WTC11 (cell line): ENCODE data around the gene GSTK1. TPM values are rescaled to one million over a fixed set of nuclear protein-coding genes. Genes with fewer than 3 reads are reported as not detected.

Experiments
- ATAC-seq: fragments of 200-7000 bp; cut with Tn5 transposase; 2 replicates; pipeline ENCODE4 v1.10.0; 2021; ENCODE audit warnings: mild to moderate bottlenecking, moderate library complexity
- CTCF ChIA-PET: fragments of 300-600 bp; sonication (Branson Sonifier 250); formaldehyde crosslinking; loops from one replicate; lab custom pipeline; 2021; ENCODE audit warnings: antibody characterized with exemption; lab: Charles Lee
- POLR2A ChIA-PET: fragments of 350-600 bp; sonication (Branson Sonifier 250); formaldehyde crosslinking; loops from one replicate; lab custom pipeline; 2021; ENCODE audit warnings: antibody characterized with exemption; lab: Charles Lee
- DNase-seq: peaks from one replicate; pipeline ENCODE4 v3.0.0; 2021; ENCODE audit warnings: low spot score
- H3K27ac Mint-ChIP-seq: 2 replicates; pipeline ENCODE4 v1.8.0; 2021; ENCODE audit warnings: mixed read lengths
- H3K27me3 Mint-ChIP-seq: 2 replicates; pipeline ENCODE4 v1.8.0; 2021; ENCODE audit warnings: low read depth, mild to moderate bottlenecking, moderate library complexity, mixed read lengths
- H3K36me3 Mint-ChIP-seq: 2 replicates; pipeline ENCODE4 v1.8.0; 2021; ENCODE audit warnings: mixed read lengths
- H3K4me1 Mint-ChIP-seq: 2 replicates; pipeline ENCODE4 v1.8.0; 2022; ENCODE audit warnings: mixed read lengths
- H3K4me3 Mint-ChIP-seq: 2 replicates; pipeline ENCODE4 v1.8.0; 2021; ENCODE audit warnings: mild to moderate bottlenecking, moderate library complexity, mixed read lengths
- H3K9me3 Mint-ChIP-seq: 2 replicates; pipeline ENCODE4 v1.8.0; 2021; ENCODE audit warnings: mixed read lengths
- ATF6 ChIP-seq: sonication (generic); formaldehyde crosslinking; IDR thresholded peaks from 2 replicates; pipeline ENCODE4 v1.8.1; 2023; ENCODE audit warnings: mild to moderate bottlenecking, missing genetic modification reagents
- CREB1 ChIP-seq: sonication (generic); formaldehyde crosslinking; IDR thresholded peaks from 2 replicates; pipeline ENCODE4 v1.8.0; 2023; ENCODE audit warnings: mild to moderate bottlenecking, missing genetic modification reagents
- ERG ChIP-seq: fragments of 250-450 bp; sonication (Bioruptor Pico); IDR thresholded peaks from 2 replicates; pipeline ENCODE4 v1.8.0; 2021; ENCODE audit warnings: mild to moderate bottlenecking
- FOXJ3 ChIP-seq: sonication (generic); formaldehyde crosslinking; IDR thresholded peaks from 2 replicates; pipeline ENCODE4 v1.9.0; 2021; ENCODE audit warnings: missing genetic modification reagents, mild to moderate bottlenecking, borderline replicate concordance
- FOXP1 ChIP-seq: sonication (generic); formaldehyde crosslinking; IDR thresholded peaks from 2 replicates; pipeline ENCODE4 v1.8.0; 2022; ENCODE audit warnings: missing genetic modification reagents, mild to moderate bottlenecking, moderate library complexity, borderline replicate concordance
- FOXP4 ChIP-seq: sonication (generic); formaldehyde crosslinking; IDR thresholded peaks from 2 replicates; pipeline ENCODE4 v1.8.0; 2022; ENCODE audit warnings: mild to moderate bottlenecking, missing genetic modification reagents
- GABPB1 ChIP-seq: sonication (generic); formaldehyde crosslinking; IDR thresholded peaks from 2 replicates; pipeline ENCODE4 v1.8.1; 2023; ENCODE audit warnings: mild to moderate bottlenecking, missing genetic modification reagents
- HMGA2 ChIP-seq: fragments of 250-450 bp; sonication (Bioruptor Pico); IDR thresholded peaks from 2 replicates; pipeline ENCODE4 v1.4.0; 2021; ENCODE audit warnings: mild to moderate bottlenecking, moderate library complexity
- MYBL2 ChIP-seq: sonication (generic); formaldehyde crosslinking; IDR thresholded peaks from 2 replicates; pipeline ENCODE4 v1.8.1; 2023; ENCODE audit warnings: mild to moderate bottlenecking, moderate library complexity, missing genetic modification reagents
- NR1H2 ChIP-seq: sonication (generic); formaldehyde crosslinking; IDR thresholded peaks from 2 replicates; pipeline ENCODE4 v1.9.0; 2021; ENCODE audit warnings: mild to moderate bottlenecking, moderate library complexity, missing genetic modification reagents
- PRDM15 ChIP-seq: sonication (generic); formaldehyde crosslinking; IDR thresholded peaks from 2 replicates; pipeline ENCODE4 v1.8.0; 2022; ENCODE audit warnings: missing genetic modification reagents
- PREB ChIP-seq: sonication (generic); formaldehyde crosslinking; IDR thresholded peaks from 2 replicates; pipeline ENCODE4 v1.8.1; 2022; ENCODE audit warnings: mild to moderate bottlenecking, missing genetic modification reagents, moderate library complexity, borderline replicate concordance
- PRRX2 ChIP-seq: fragments of 250-450 bp; sonication (Bioruptor Pico); IDR thresholded peaks from 2 replicates; pipeline ENCODE4 v1.8.0; 2021; ENCODE audit warnings: mild to moderate bottlenecking
- RORB ChIP-seq: fragments of 250-450 bp; sonication (Bioruptor Pico); IDR thresholded peaks from 2 replicates; pipeline ENCODE4 v1.9.0; 2021; ENCODE audit warnings: mild to moderate bottlenecking
- TP53 ChIP-seq: sonication (generic); formaldehyde crosslinking; IDR thresholded peaks from 2 replicates; pipeline ENCODE4 v1.8.1; 2023; ENCODE audit warnings: mild to moderate bottlenecking, missing genetic modification reagents
- ZNF232 ChIP-seq: sonication (generic); formaldehyde crosslinking; IDR thresholded peaks from 2 replicates; pipeline ENCODE4 v1.8.0; 2022; ENCODE audit warnings: mild to moderate bottlenecking, missing genetic modification reagents
- ZNF396 ChIP-seq: fragments of 250-450 bp; sonication (Bioruptor Pico); IDR thresholded peaks from 2 replicates; pipeline ENCODE4 v1.8.0; 2021; ENCODE audit warnings: mild to moderate bottlenecking, moderate library complexity, borderline replicate concordance
- ZNF532 ChIP-seq: fragments of 250-450 bp; sonication (Bioruptor Pico); IDR thresholded peaks from 2 replicates; pipeline ENCODE4 v1.9.0; 2021; ENCODE audit warnings: mild to moderate bottlenecking, borderline replicate concordance
- total RNA-seq: library from RNA; stranded (reverse); gene quantifications from 3 replicates; pipeline ENCODE4 v1.2.3, GENCODE V29; 2021
- TF ChIP-seq, protein P1 (sequence below): sonication (generic); formaldehyde crosslinking; IDR thresholded peaks from 2 replicates; pipeline ENCODE4 v1.8.1; 2023; ENCODE audit warnings: mild to moderate bottlenecking, moderate library complexity, missing genetic modification reagents
- TF ChIP-seq, protein P2 (sequence below): fragments of 250-450 bp; sonication (Bioruptor Pico); IDR thresholded peaks from 2 replicates; pipeline ENCODE4 v1.9.0; 2021; ENCODE audit warnings: moderate library complexity, mild to moderate bottlenecking, inconsistent platforms, borderline replicate concordance

Gene GSTK1
- total RNA-seq, 1 experiment from 2014 or later, result 30.1 TPM

DNA sequence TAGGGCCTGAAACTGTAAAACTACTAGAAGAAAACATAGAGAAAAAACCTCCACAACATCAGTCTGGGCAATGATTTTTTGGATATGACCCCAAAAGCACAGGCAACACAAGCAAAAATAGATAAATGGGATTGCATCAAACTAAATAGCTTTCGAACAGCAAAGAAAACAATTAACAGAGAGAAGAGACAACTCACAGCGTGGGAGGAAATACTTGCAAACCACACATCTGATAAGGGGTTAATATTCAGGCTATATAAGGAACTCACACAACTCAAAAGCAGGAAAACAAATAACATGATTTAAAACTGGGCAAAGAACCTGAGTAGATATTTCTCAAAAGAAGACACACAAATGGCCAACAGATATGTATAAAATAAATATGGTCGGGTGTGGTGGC, 7.7 kb upstream of the GSTK1 start:
- H3K4me1 Mint-ChIP-seq, result no peaks in the 10 kb centered on the region
- no peak for DNase-seq
- no peak for ATAC-seq
- TF ChIP-seq CREB1 (CRISPR knock-in tag) (no peak), MYBL2 (CRISPR knock-in tag) (no peak), PRRX2 (CRISPR knock-in tag) (no peak), ATF6 (CRISPR knock-in tag) (no peak), FOXP4 (CRISPR knock-in tag) (no peak), ZNF232 (CRISPR knock-in tag) (no peak), RORB (CRISPR knock-in tag) (no peak), FOXP1 (no peak), GABPB1 (CRISPR knock-in tag) (no peak), PRDM15 (CRISPR knock-in tag) (no peak), FOXJ3 (no peak), TP53 (CRISPR knock-in tag) (no peak), PREB (CRISPR knock-in tag) (no peak), ZNF532 (CRISPR knock-in tag) (no peak), ERG (CRISPR knock-in tag) (no peak), ZNF396 (no peak), NR1H2 (CRISPR knock-in tag) (no peak), HMGA2 (CRISPR knock-in tag) (no peak)
- TF ChIP-seq, protein P1, sequence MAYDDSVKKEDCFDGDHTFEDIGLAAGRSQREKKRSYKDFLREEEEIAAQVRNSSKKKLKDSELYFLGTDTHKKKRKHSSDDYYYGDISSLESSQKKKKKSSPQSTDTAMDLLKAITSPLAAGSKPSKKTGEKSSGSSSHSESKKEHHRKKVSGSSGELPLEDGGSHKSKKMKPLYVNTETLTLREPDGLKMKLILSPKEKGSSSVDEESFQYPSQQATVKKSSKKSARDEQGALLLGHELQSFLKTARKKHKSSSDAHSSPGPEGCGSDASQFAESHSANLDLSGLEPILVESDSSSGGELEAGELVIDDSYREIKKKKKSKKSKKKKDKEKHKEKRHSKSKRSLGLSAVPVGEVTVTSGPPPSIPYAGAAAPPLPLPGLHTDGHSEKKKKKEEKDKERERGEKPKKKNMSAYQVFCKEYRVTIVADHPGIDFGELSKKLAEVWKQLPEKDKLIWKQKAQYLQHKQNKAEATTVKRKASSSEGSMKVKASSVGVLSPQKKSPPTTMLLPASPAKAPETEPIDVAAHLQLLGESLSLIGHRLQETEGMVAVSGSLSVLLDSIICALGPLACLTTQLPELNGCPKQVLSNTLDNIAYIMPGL (CRISPR knock-in tag), result no peak
- TF ChIP-seq, protein P2, sequence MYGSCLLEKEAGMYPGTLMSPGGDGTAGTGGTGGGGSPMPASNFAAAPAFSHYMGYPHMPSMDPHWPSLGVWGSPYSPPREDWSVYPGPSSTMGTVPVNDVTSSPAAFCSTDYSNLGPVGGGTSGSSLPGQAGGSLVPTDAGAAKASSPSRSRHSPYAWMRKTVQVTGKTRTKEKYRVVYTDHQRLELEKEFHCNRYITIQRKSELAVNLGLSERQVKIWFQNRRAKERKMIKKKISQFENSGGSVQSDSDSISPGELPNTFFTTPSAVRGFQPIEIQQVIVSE (CRISPR knock-in tag), result no peak
- H3K27ac Mint-ChIP-seq, result no peak overlapping the region
- H3K4me3 Mint-ChIP-seq, result no peak overlapping the region
- no peaks in the 10 kb centered on the region for H3K36me3 Mint-ChIP-seq
- ChIA-PET POLR2A (no interaction called here), CTCF (interaction anchor here (2.2 to 2.6 kb wide), 2 partner anchors 15 to 41 kb away, joined by 7 to 13 read pairs; no protein-coding TSS in a partner anchor)
- peaks cover 11% of the 10 kb centered on the region; the same call in 1 of the 2 replicates for H3K9me3 Mint-ChIP-seq
- no peaks in the 10 kb centered on the region; the same call in 1 of the 2 replicates for H3K27me3 Mint-ChIP-seq
